Measurements from ENCODE around the gene DNER. TPM values are rescaled to one million over a fixed set of nuclear protein-coding genes. Genes with fewer than 3 reads are reported as not detected.

DNER gene
- total RNA-seq, 4 donors from 2014 or later, result 8.9 to 29.4 (median 19.5) TPM

- TF ChIP-seq EP300 (IDR thresholded peaks at IDR 0.05) (no peak), POLR2A (IDR thresholded peaks at IDR 0.05) (no peak), CTCF (IDR thresholded peaks at IDR 0.05) (no peak), POLR2AphosphoS5 (IDR thresholded peaks at IDR 0.05) (no peak)
- DNase-seq (ENCODE audit: low spot score in 2 of 2), result no peak
- Histone ChIP-seq H3K36me3 (no peaks in the 10 kb centered on the region), H3K27me3 (no peaks in the 10 kb centered on the region), H3K27ac (no peak overlapping the region), H3K4me1 (peaks cover 7% of the 10 kb centered on the region), H3K9me3 (no peaks in the 10 kb centered on the region), H3K4me3 (no peak overlapping the region)
- 87% methylated on average over 1 of the region's 1 CpG for WGBS
These were observed 190.7 kb downstream of the DNER start for GRCh38 chr2:229523663-229524062.

DNA sequence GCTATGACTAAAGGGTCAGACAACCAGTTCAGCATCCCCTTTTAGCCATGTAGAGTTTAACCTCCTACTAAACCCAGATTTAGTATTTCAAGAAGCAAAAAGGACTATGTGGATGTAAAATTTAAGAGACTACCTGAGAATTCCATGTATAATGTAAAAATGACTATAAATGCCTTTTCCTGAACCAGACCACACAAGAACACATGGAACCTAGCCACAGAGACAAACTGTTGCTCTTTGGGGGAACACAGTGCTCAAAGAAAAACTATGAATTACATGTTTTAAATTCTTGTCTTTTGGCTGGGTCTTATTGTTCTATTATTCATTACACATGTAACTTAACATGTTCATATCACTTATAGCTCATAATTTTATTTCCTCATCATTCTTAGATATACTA, 192.8 kb downstream of the DNER start:
- H3K36me3 ChIP-seq, result no peaks in the 10 kb centered on the region
- H3K27me3 ChIP-seq, result no peaks in the 10 kb centered on the region
- no peaks in the 10 kb centered on the region for H3K9me3 ChIP-seq
- no peak overlapping the region for H3K27ac ChIP-seq
- H3K4me1 ChIP-seq, result peaks cover 7% of the 10 kb centered on the region
- no peak for DNase-seq (ENCODE audit: low spot score in 2 of 2)
- no peak for TF ChIP-seq POLR2A (IDR thresholded peaks at IDR 0.05)
- no peak for TF ChIP-seq EP300 (IDR thresholded peaks at IDR 0.05)
- TF ChIP-seq POLR2AphosphoS5 (IDR thresholded peaks at IDR 0.05), result no peak
- no peak for TF ChIP-seq CTCF (IDR thresholded peaks at IDR 0.05)
- H3K4me3 ChIP-seq, result no peak overlapping the region

DNA sequence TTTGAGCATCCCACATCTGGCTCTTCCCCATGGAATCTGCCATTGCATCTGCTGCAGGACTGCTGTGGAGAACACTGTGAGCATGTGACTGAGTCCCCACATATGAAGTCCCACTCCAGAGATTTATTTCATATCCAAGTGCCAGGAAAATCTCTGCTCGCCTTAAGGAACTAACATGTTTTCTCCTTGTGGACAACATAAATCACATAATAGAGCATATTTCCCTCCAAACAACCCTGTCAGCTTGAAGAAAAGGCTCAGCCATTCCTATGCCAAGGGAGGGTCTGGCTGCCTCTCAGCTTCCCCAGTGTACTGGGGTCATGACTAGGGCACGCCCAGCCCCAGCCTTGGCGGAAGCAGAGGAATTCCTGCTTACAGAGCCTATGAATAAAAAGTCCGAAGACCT, 193.7 kb downstream of the DNER start:
- H3K27ac ChIP-seq, result peak overlapping the region; percentile 55
- H3K4me3 ChIP-seq, result no peak overlapping the region
- peaks cover 7% of the 10 kb centered on the region for H3K4me1 ChIP-seq
- peak; percentile 77 to 82 for DNase-seq (ENCODE audit: low spot score in 2 of 2)
- no peaks in the 10 kb centered on the region for H3K36me3 ChIP-seq
- WGBS, result 39% methylated on average over 4 of the region's 4 CpGs
- H3K27me3 ChIP-seq, result no peaks in the 10 kb centered on the region
- H3K9me3 ChIP-seq, result no peaks in the 10 kb centered on the region
- TF ChIP-seq CTCF (IDR thresholded peaks at IDR 0.05) (no peak), POLR2AphosphoS5 (IDR thresholded peaks at IDR 0.05) (no peak), EP300 (IDR thresholded peaks at IDR 0.05) (no peak), POLR2A (IDR thresholded peaks at IDR 0.05) (no peak)

DNA sequence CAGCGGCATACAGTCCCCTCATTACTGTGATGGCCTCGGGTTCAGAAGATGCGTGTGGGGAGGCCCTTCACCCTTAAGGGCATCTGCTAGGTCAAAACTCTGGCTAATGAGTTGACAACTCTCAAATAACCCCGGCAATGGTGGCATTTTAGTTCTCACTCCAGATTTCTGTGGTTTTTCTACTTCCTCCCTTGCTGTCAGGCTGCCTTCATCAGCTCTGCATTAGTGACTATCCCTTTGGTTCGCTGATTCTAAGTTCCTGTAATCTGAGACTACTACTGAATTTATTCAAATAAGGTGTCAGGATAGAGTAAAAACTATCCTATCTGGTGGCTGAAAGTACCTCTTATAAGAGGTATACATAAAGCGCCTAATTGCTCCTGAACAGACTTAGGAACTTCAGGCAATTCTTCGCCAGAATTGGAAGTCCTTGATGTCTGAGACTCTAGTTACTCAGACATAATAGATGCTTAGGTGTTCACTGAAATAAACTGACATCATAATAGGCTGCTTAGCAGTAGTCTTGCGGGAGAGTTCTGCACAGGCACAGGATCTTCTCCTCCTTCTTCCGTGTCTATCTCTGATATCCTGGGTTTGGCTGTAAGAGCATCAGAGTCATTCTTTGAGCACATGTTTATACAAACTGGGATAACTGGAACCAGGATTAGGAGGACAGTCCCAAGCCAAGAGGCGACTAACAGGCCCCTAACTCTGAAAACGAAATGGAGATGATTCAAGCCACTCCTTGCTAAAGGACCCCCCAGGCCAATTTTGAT, 194.5 kb downstream of the DNER start:
- H3K27ac ChIP-seq, result no peak overlapping the region
- no peak for DNase-seq (ENCODE audit: low spot score in 2 of 2)
- WGBS, result 74% methylated on average over 11 of the region's 11 CpGs
- H3K4me1 ChIP-seq, result peaks cover 7% of the 10 kb centered on the region
- no peaks in the 10 kb centered on the region for H3K9me3 ChIP-seq
- no peaks in the 10 kb centered on the region for H3K36me3 ChIP-seq
- no peak overlapping the region for H3K4me3 ChIP-seq
- no peaks in the 10 kb centered on the region for H3K27me3 ChIP-seq
- TF ChIP-seq POLR2AphosphoS5 (IDR thresholded peaks at IDR 0.05) (no peak), POLR2A (IDR thresholded peaks at IDR 0.05) (no peak), CTCF (IDR thresholded peaks at IDR 0.05) (no peak), EP300 (IDR thresholded peaks at IDR 0.05) (no peak)

GRCh38 chr2:229514273-229514895, 200.0 kb downstream of the DNER start:
- H3K36me3 ChIP-seq, result no peaks in the 10 kb centered on the region
- no peaks in the 10 kb centered on the region for H3K4me1 ChIP-seq
- TF ChIP-seq POLR2AphosphoS5 (IDR thresholded peaks at IDR 0.05) (no peak), CTCF (IDR thresholded peaks at IDR 0.05) (no peak), EP300 (IDR thresholded peaks at IDR 0.05) (no peak), POLR2A (IDR thresholded peaks at IDR 0.05) (no peak)
- 55% methylated on average over 2 of the region's 2 CpGs for WGBS
- no peak overlapping the region for H3K4me3 ChIP-seq
- H3K27me3 ChIP-seq, result no peaks in the 10 kb centered on the region
- DNase-seq (ENCODE audit: low spot score in 2 of 2), result no peak
- H3K9me3 ChIP-seq, result no peaks in the 10 kb centered on the region
- no peak overlapping the region for H3K27ac ChIP-seq
